UCSD-AML1 (cell line): ENCODE data around the gene ROCK2.

ENCODE experiments used
- DNase-seq: peaks from one replicate; lab custom pipeline; 2025; ENCODE audit not compliant: unreplicated experiment; lab: John Stamatoyannopoulos, UW

The ROCK2 gene

DNA sequence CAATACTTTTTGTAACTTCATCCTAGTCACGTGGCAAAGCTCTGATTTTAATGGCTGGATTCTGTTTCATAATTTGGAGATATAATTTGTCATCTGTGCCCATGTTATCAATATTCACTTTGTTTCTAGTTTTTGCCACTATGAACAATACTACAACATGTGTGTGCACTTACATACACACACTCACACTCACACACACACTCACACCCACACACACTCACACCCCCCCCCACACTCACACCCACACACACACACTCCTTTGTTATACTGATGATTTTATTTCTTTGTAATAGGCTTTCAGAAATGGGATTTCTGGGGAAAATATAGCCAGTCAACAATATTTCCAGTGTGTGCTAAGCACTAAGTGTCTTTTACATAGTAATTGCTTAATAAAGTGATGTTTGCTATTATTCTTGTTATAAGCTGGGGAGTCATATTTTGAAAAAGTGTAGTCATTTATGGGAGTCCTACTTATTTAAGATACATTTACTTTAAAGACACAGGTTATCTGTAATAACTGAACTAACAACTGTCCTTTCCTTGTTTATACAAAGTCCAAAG is 22.8 kb upstream of the ROCK2 start:
- DNase-seq = no peak

DNA sequence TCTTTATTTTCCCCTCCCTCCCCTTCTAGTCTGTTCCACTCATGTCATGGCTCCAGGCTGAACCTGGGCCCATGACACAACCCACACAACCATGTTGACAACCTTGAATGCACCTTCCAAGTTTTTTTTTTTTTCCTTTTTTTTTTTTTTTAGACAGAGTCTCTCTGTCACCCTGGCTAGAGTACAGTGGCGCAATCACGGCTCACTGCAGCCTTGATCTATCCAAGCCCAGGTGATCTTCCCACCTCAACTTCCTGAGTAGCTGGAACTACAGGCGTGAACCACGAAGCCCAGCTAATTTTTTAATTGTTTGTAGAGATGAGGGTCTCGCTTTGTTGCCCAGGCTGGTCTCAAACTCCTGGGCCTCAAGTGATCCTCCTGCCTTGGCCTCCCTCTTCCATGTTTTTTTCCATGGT is 21.9 kb upstream of the ROCK2 start:
- no peak for DNase-seq

DNA sequence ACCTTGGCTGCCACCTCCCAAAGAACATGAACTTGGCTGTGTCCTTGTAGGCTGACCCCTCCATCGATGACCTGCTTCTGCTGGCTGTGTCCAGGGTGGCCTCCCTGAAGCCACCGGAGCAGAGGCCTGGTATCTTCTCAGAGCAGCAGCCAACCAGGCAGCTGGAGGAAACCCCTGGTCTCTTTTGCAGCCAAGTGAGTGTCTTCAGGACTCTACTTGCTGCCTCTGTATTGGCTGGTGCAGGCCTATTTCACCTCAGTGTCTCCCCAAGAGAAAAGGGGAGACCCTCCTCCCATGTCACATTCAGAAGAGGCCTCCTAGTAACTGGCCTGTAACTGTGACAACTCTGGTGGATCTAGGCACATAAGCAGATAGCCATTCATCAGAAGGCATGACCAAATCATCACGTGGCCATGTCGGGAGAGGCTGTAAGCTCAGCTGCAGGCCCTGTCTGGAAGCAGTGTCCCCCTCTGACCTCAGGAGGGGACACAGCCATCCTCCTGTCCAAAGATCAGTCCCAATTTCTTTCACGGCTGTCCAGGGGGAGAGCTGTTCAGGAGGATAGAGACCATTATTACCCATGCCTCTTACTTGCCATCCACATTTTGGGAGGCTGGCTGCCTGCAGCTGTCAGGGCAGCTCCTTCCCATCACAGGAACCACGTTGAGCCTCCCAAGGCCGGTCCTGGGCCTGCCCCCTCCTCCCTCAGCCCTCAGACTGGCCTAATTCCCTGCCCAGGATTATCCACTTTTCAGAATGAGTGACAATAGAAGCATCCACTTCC is 20.9 kb upstream of the ROCK2 start:
- no peak for DNase-seq

DNA sequence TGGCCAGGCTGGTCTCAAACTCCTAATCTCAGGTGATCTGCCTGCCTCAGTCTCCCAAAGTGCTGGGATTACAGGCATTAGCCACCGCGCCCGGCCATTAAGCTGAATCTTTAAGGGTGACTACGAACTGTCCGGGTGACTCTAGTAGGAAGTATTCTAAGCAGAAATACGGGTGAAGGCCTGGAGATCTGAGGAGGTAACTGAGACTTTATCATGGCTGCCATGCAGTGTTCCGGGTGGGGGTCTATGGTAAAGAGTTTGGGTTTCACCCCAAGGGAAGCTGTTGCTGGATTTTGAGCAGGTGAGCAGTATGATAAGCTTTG is 20.1 kb upstream of the ROCK2 start:
- no peak for DNase-seq

GRCh38 chr2:11363868-11364564 is 19.6 kb upstream of the ROCK2 start:
- no peak for DNase-seq

DNA sequence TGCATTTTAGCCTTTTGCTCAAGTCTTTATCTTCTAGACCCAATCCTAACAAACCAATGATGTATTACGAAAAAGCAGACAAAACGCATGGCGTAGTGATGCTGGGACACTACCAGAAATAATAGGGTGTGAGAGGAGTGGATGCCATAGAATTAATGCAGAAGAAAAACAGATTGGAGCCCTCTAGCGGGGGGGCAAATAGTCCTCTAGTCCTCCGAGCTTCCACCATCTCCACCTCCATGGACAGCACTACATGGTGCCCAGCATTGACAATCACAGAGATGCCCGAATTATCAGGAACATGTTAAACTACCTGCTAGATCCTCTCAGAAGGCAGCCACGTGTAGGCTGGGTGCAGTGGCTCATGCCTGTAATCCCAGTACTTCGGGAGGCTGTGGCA is 15.4 kb upstream of the ROCK2 start:
- DNase-seq = no peak

DNA sequence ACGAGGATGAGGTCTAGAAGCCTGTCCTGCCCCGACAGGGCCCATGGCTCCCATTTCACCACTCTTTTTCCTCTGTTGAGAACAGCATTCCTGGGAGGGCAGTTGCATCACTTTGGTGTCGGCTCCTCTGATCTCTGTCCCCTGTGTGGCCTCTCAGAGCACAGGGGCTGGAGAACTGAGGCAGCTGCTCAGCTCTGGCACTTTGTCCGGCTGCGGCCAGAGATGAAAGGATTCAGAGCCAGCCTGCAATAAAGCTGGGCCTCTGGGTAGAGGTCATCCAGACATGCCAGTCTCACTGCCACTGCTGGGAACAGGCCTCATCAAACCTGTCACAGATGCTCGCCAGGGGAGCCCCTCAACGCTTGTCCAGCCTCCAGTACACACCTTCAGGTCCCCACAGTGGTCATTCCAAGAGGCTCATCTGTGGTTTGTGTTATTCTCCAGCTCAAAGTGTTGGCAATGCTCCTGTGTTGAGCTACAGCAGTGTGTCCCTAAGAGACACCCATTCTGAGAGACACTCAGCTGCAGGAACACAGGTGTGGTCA is 13.1 kb upstream of the ROCK2 start:
- no peak for DNase-seq

GRCh38 chr2:11356764-11357163 is 12.3 kb upstream of the ROCK2 start:
- no peak for DNase-seq

GRCh38 chr2:11355194-11356053 is 11.0 kb upstream of the ROCK2 start:
- DNase-seq = no peak

DNA sequence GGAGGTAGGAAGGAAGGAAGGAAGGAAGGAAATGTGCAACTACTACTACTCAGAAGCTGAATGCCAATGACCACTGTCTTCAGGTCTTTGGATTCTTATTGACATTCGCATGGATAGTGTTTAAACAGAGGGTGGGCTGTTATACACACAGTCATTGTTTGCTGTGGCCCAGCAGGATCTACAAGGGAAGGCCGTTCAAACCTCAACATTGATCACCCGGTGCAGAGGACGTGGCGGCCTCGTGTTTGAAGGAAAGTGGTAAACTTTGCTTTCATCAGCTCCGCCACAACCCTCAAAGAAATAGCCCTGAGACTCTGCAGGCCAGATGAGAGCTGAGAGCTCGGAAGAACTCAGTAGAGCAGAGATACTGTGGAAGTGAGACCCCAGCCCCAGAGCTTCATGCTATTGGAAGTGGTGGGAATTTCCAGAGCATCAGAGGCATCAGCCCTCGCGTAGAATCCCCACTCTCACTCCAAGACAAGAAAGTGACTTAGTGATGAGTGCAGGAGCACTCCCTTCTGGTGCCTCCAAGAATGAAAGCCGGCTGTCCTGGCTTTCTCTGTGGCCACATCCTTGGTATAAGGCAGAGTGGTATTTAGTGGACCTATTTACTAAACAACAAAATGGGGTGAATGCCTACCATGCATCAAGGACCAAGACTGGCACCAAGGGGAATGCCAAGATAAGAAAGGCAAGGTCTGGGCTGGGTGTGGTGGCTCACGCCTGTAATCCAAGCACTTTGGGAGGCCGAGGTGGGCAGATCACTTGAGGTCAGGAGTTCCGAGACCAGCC is 10.1 kb upstream of the ROCK2 start:
- no peak for DNase-seq

- DNase-seq = no peak
Observed at GRCh38 chr2:11352781-11353537, 8.5 kb upstream of the ROCK2 start.

GRCh38 chr2:11348209-11348749 is 3.8 kb upstream of the ROCK2 start:
- no peak for DNase-seq

DNA sequence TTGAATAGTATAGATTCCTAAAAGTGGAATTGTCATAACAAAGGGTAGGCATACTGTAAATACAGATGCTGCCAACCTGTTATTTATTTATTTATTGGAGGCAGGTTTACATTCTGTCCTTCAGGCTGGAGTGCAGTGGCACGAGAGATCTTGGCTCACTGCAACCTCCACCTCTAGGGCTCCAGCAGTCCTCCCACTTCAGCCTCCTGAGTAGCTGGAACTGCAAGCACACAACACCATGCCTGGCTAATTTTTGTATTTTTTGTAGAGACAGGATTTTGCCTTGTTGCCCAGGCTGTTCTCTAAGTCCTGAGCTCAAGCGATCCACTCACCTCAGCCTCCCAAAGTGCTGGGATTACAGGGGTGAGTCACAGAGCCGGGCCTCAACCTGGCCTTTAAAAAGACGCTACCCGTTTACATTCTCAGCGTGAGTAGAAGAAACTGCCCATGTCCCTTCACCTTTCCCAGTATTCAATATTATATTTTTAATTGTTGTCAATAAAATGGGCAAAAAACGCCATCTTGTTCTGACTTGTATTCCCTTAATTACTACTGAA is 3.0 kb upstream of the ROCK2 start:
- DNase-seq = no peak

GRCh38 chr2:11346023-11346482 is 1.6 kb upstream of the ROCK2 start:
- DNase-seq = no peak

GRCh38 chr2:11344956-11345677 is 681 bp upstream of the ROCK2 start:
- DNase-seq = peak; percentile 73

- peak; percentile 67 for DNase-seq
Observed at GRCh38 chr2:11343650-11344341, 640 bp downstream of the ROCK2 start.

DNA sequence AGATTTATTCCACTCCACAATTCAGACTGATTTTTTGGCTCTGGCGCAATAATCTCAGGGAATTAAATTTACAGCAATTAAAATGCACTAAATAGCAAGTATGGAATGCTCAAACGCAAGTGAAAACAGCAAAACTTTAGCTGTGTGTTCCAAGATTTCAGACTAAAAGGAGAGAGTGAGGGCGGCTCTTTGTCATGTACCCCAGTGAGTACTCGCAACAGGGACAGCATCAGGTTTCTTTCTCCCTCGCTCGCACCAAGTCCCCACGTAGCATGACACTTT is 1.1 kb downstream of the ROCK2 start:
- no peak for DNase-seq
